Caco-2 (cell line): ENCODE results near the gene SULT4A1. TPM values are rescaled to one million over a fixed set of nuclear protein-coding genes. Genes with fewer than 3 reads are reported as not detected.
A peak's percentile ranks its signal among the peaks of the same experiment; 100 is the strongest.

ENCODE experiments used
- BruUV-seq: library from RNA; stranded (reverse); fragments of 400-500 nt; replicated peaks from 2 replicates; lab custom pipeline; 2021; lab: Mats Ljungman, UMichigan
- CTCF ChIA-PET: fragments of 300-600 bp; sonication (Branson Sonifier 250); formaldehyde crosslinking; loops from one replicate; lab custom pipeline; 2022; ENCODE audit warnings: antibody characterized with exemption; lab: Charles Lee
- POLR2A ChIA-PET: fragments of 300-600 bp; sonication (Branson Sonifier 250); formaldehyde crosslinking; loops from one replicate; lab custom pipeline; 2022; ENCODE audit warnings: antibody characterized with exemption; lab: Charles Lee
- DNase-seq, 2 experiments: peaks; one replicate each; pipeline versions ENCODE4 v3.0.0 to v3.0.0-alpha.2; 2020 to 2022
- H3K27me3 ChIP-seq: replicated peaks from 2 replicates; pipeline ENCODE4 v1.6.0; 2011; ENCODE audit warnings: low read length; ENCODE audit not compliant: control insufficient read depth, insufficient read depth
- H3K36me3 ChIP-seq: 2 replicates; pipeline ENCODE4 v1.5.1; 2011; ENCODE audit warnings: low read length; ENCODE audit not compliant: control insufficient read depth, insufficient read depth
- H3K4me1 ChIP-seq: fragments of 250-450 bp; sonication (Bioruptor Pico); 2 replicates; pipeline ENCODE4 v1.5.1; 2020; ENCODE audit warnings: mild to moderate bottlenecking
- H3K4me3 ChIP-seq: 2 replicates; pipeline ENCODE4 v1.5.1; 2011; ENCODE audit warnings: low read depth, mild to moderate bottlenecking, control low read depth, low read length
- H3K9me3 ChIP-seq: fragments of 250-450 bp; sonication (Bioruptor Pico); 2 replicates; pipeline ENCODE4 v1.5.1; 2020; ENCODE audit warnings: mild to moderate bottlenecking, moderate library complexity
- H3K27ac Mint-ChIP-seq: one replicate; pipeline ENCODE4 v1.8.0; 2022; ENCODE audit warnings: mixed read lengths; ENCODE audit not compliant: unreplicated experiment
- H3K27me3 Mint-ChIP-seq: one replicate; pipeline ENCODE4 v1.8.0; 2022; ENCODE audit warnings: mixed read lengths; ENCODE audit not compliant: insufficient read depth, unreplicated experiment
- H3K36me3 Mint-ChIP-seq: one replicate; pipeline ENCODE4 v1.8.0; 2022; ENCODE audit warnings: mild to moderate bottlenecking, mixed read lengths; ENCODE audit not compliant: insufficient read depth, unreplicated experiment
- H3K4me1 Mint-ChIP-seq: one replicate; pipeline ENCODE4 v1.8.0; 2022; ENCODE audit warnings: low read depth, mixed read lengths; ENCODE audit not compliant: unreplicated experiment
- H3K4me3 Mint-ChIP-seq: one replicate; pipeline ENCODE4 v1.8.0; 2022; ENCODE audit warnings: mild to moderate bottlenecking, moderate library complexity, mixed read lengths; ENCODE audit not compliant: unreplicated experiment
- H3K9me3 Mint-ChIP-seq: one replicate; pipeline ENCODE4 v1.8.0; 2022; ENCODE audit warnings: mixed read lengths; ENCODE audit not compliant: unreplicated experiment
- CTCF ChIP-seq, 2 experiments: fragments of 200-600 bp in 1 of 2; IDR thresholded peaks; 1 replicate in 1 of 2; 2 replicates in 1 of 2; pipeline versions ENCODE4 v1.5.1 to v1.8.0; 2011 to 2022; ENCODE audit warnings: antibody characterized with exemption in 1 of 2, control low read depth in 1 of 2, inconsistent platforms in 1 of 2, low read depth in 1 of 2, low read length in 1 of 2, mild to moderate bottlenecking in 1 of 2, moderate library complexity in 1 of 2; ENCODE audit not compliant: insufficient read depth in 1 of 2, severe bottlenecking in 1 of 2, unreplicated experiment in 1 of 2
- intact Hi-C: fragments of 100-400 bp; cut with micrococcal nuclease; formaldehyde crosslinking; loops from one replicate; pipeline ENCODE4 v1.10.0; 2022; ENCODE audit not compliant: unreplicated experiment
- total RNA-seq: library from RNA; stranded (reverse); gene quantifications from 2 replicates; pipeline ENCODE4 v1.2.3, GENCODE V29; 2022

Gene SULT4A1
- total RNA-seq, 1 experiment from 2014 or later: not detected

GRCh38 chr22:43812890-43813289 is 49.4 kb downstream of the SULT4A1 start:
- H3K4me1 Mint-ChIP-seq: no peaks in the 10 kb centered on the region
- H3K27ac Mint-ChIP-seq: no peak overlapping the region
- H3K4me3 ChIP-seq: peak overlapping the region; percentile 47
- ChIA-PET CTCF (no interaction called here), POLR2A (no interaction called here)
- no peaks in the 10 kb centered on the region for H3K4me1 ChIP-seq
- no peaks in the 10 kb centered on the region for H3K36me3 Mint-ChIP-seq
- no peaks in the 10 kb centered on the region for H3K36me3 ChIP-seq
- peaks cover 5% of the 10 kb centered on the region for H3K27me3 Mint-ChIP-seq
- no peak for TF ChIP-seq CTCF (IDR thresholded peaks at IDR 0.05; ENCODE audit: insufficient read depth in 1 of 2, low read depth in 1 of 2, low read length in 1 of 2, severe bottlenecking in 1 of 2, unreplicated experiment in 1 of 2)
- no TSS peak for BruUV-seq
- peak overlapping the region; percentile 73 for H3K4me3 Mint-ChIP-seq
- intact Hi-C loops: no loop called here
- no peaks in the 10 kb centered on the region for H3K27me3 ChIP-seq
- no peak for DNase-seq
- H3K9me3 ChIP-seq: no peaks in the 10 kb centered on the region
- no peaks in the 10 kb centered on the region for H3K9me3 Mint-ChIP-seq

GRCh38 chr22:43812149-43812842 is 50.0 kb downstream of the SULT4A1 start, which contains the start of gene EFCAB6:
Gene EFCAB6 (minus strand): TSS chr22:43812305. CDS start chr22:43782318, 29,987 bp downstream.
- CTCF ChIA-PET: no interaction called here
- Mint-ChIP-seq H3K9me3 (no peaks in the 10 kb centered on the region), H3K27me3 (peaks cover 5% of the 10 kb centered on the region), H3K4me3 (peak within 1 kb of the TSS; percentile 73), H3K36me3 (no peaks in the 10 kb centered on the region), H3K27ac (peak within 1 kb of the TSS; percentile 53), H3K4me1 (no peaks in the 10 kb centered on the region)
- intact Hi-C loops: no loop called here
- BruUV-seq: no TSS peak
- Histone ChIP-seq H3K4me1 (no peaks in the 10 kb centered on the region), H3K27me3 (no peaks in the 10 kb centered on the region), H3K4me3 (peak within 1 kb of the TSS; percentile 52), H3K9me3 (no peaks in the 10 kb centered on the region), H3K36me3 (no peaks in the 10 kb centered on the region)
- POLR2A ChIA-PET: interaction anchor here (0.5 to 0.6 kb wide), 2 partner anchors 14 to 15 kb away, joined by 4 to 5 read pairs; no protein-coding TSS in a partner anchor
- TF ChIP-seq CTCF (IDR thresholded peaks at IDR 0.05; ENCODE audit: insufficient read depth in 1 of 2, low read depth in 1 of 2, low read length in 1 of 2, severe bottlenecking in 1 of 2, unreplicated experiment in 1 of 2): no peak
- DNase-seq: peak; percentile 81 to 83

- Histone ChIP-seq H3K4me3 (peak overlapping the region; percentile 52), H3K27me3 (no peaks in the 10 kb centered on the region), H3K4me1 (no peaks in the 10 kb centered on the region), H3K36me3 (no peaks in the 10 kb centered on the region), H3K9me3 (no peaks in the 10 kb centered on the region)
- DNase-seq: no peak
- Mint-ChIP-seq H3K4me1 (no peaks in the 10 kb centered on the region), H3K4me3 (peak overlapping the region; percentile 73), H3K36me3 (no peaks in the 10 kb centered on the region), H3K27me3 (peaks cover 9% of the 10 kb centered on the region), H3K27ac (peak overlapping the region; percentile 53), H3K9me3 (no peaks in the 10 kb centered on the region)
- CTCF ChIA-PET: no interaction called here
- no peak for TF ChIP-seq CTCF (IDR thresholded peaks at IDR 0.05; ENCODE audit: insufficient read depth in 1 of 2, low read depth in 1 of 2, low read length in 1 of 2, severe bottlenecking in 1 of 2, unreplicated experiment in 1 of 2)
- intact Hi-C loops: no loop called here
- BruUV-seq: no TSS peak
- POLR2A ChIA-PET: interaction anchor here (0.5 to 0.6 kb wide), 2 partner anchors 15 kb away, joined by 4 to 5 read pairs; no protein-coding TSS in a partner anchor
These were observed 50.5 kb downstream of the SULT4A1 start for GRCh38 chr22:43811777-43812148.
